Mesenchymal stem cell (in vitro differentiated cells and primary cell): ENCODE measurements around the gene NEUROD6.

ENCODE experiments used
- DNase-seq: peaks from one replicate; pipeline ENCODE4 v3.0.0-alpha.2; 2013
- H2AFZ ChIP-seq: one replicate; pipeline ENCODE4 v1.6.1; 2013; ENCODE audit warnings: low read depth, mild to moderate bottlenecking, control low read depth, inconsistent platforms, low read length, moderate library complexity
- H2AK5ac ChIP-seq: 2 replicates; pipeline ENCODE4 v1.6.1; 2013; ENCODE audit warnings: low read length, moderate library complexity, mild to moderate bottlenecking, inconsistent platforms; ENCODE audit not compliant: severe bottlenecking
- H2BK120ac ChIP-seq: one replicate; pipeline ENCODE4 v1.6.1; 2013; ENCODE audit warnings: low read depth, mild to moderate bottlenecking, inconsistent platforms, low read length, moderate library complexity
- H2BK12ac ChIP-seq, 2 experiments: one replicate each; pipeline ENCODE4 v1.6.1; 2013; ENCODE audit warnings: inconsistent platforms in 2 of 2, low read length in 2 of 2, mild to moderate bottlenecking in 2 of 2, moderate library complexity in 2 of 2, control low read depth in 1 of 2
- H2BK15ac ChIP-seq: one replicate; pipeline ENCODE4 v1.6.1; 2013; ENCODE audit warnings: mild to moderate bottlenecking, low read depth, inconsistent platforms; ENCODE audit not compliant: poor library complexity, severe bottlenecking
- H2BK5ac ChIP-seq: 2 replicates; pipeline ENCODE4 v1.6.1; 2013; ENCODE audit warnings: low read depth, mild to moderate bottlenecking, low read length, control low read depth, inconsistent platforms; ENCODE audit not compliant: poor library complexity, severe bottlenecking
- H3K14ac ChIP-seq, 2 experiments: one replicate each; pipeline ENCODE4 v1.6.1; 2013; ENCODE audit warnings: inconsistent platforms in 2 of 2, low read length in 2 of 2, control low read depth in 1 of 2, mild to moderate bottlenecking in 1 of 2, moderate library complexity in 1 of 2
- H3K18ac ChIP-seq, 2 experiments: one replicate each; pipeline ENCODE4 v1.6.1; 2013; ENCODE audit warnings: inconsistent platforms in 2 of 2, low read length in 2 of 2, control low read depth in 1 of 2, low read depth in 1 of 2, mild to moderate bottlenecking in 1 of 2
- H3K23ac ChIP-seq, 2 experiments: one replicate each; pipeline ENCODE4 v1.6.1; 2013; ENCODE audit warnings: inconsistent platforms in 2 of 2, low read length in 2 of 2, mild to moderate bottlenecking in 2 of 2, moderate library complexity in 2 of 2, control low read depth in 1 of 2
- H3K27ac ChIP-seq: 2 replicates; pipeline ENCODE4 v1.5.1; 2013; ENCODE audit warnings: mild to moderate bottlenecking, moderate library complexity, low read length, control low read depth, inconsistent platforms; ENCODE audit not compliant: poor library complexity, severe bottlenecking
- H3K27me3 ChIP-seq, 2 experiments: 2 replicates each; pipeline versions ENCODE4 v1.6.1 to v1.7.0; 2013; ENCODE audit warnings: low read length in 2 of 2, mild to moderate bottlenecking in 2 of 2, moderate library complexity in 2 of 2, control low read depth in 1 of 2, inconsistent platforms in 1 of 2; ENCODE audit not compliant: control insufficient read depth in 1 of 2, insufficient read depth in 1 of 2
- H3K36me3 ChIP-seq, 2 experiments: 2 replicates each; pipeline versions ENCODE4 v1.6.1 to v1.7.0; 2013; ENCODE audit warnings: low read length in 2 of 2, control low read depth in 1 of 2, inconsistent platforms in 1 of 2, low read depth in 1 of 2, mild to moderate bottlenecking in 1 of 2; ENCODE audit not compliant: insufficient read depth in 2 of 2, control insufficient read depth in 1 of 2
- H3K4ac ChIP-seq, 2 experiments: one replicate each; pipeline ENCODE4 v1.6.1; 2013; ENCODE audit warnings: inconsistent platforms in 2 of 2, low read length in 2 of 2, mild to moderate bottlenecking in 2 of 2, moderate library complexity in 2 of 2, control low read depth in 1 of 2, low read depth in 1 of 2
- H3K4me1 ChIP-seq: 2 replicates; pipeline ENCODE4 v1.6.1; 2013; ENCODE audit warnings: low read depth, low read length, control low read depth; ENCODE audit not compliant: control insufficient read depth, insufficient read depth
- H3K4me2 ChIP-seq: 2 replicates; pipeline ENCODE4 v1.6.1; 2013; ENCODE audit warnings: low read length, mild to moderate bottlenecking, inconsistent platforms; ENCODE audit not compliant: poor library complexity, severe bottlenecking
- H3K4me3 ChIP-seq, 2 experiments: 2 replicates each; pipeline versions ENCODE4 v1.5.1 to v1.7.0; 2013; ENCODE audit warnings: low read length in 2 of 2, mild to moderate bottlenecking in 2 of 2, control low read depth in 1 of 2, low read depth in 1 of 2; ENCODE audit not compliant: insufficient read depth in 1 of 2
- H3K79me1 ChIP-seq: replicated peaks from 2 replicates; pipeline ENCODE4 v1.6.1; 2013; ENCODE audit warnings: mild to moderate bottlenecking, control low read depth, low read length, inconsistent platforms; ENCODE audit not compliant: poor library complexity, severe bottlenecking
- H3K9ac ChIP-seq: 2 replicates; pipeline ENCODE4 v1.7.0; 2013; ENCODE audit warnings: mild to moderate bottlenecking, low read length, moderate library complexity
- H3K9me3 ChIP-seq: 2 replicates; pipeline ENCODE4 v1.7.0; 2013; ENCODE audit warnings: mild to moderate bottlenecking, low read length; ENCODE audit not compliant: control insufficient read depth
- H4K8ac ChIP-seq: one replicate; pipeline ENCODE4 v1.6.1; 2013; ENCODE audit warnings: inconsistent platforms, mild to moderate bottlenecking, low read length, moderate library complexity
- H4K91ac ChIP-seq: one replicate; pipeline ENCODE4 v1.6.1; 2013; ENCODE audit warnings: mild to moderate bottlenecking, low read length, inconsistent platforms
- WGBS: methylation state at CpG from one replicate; pipeline ENCODE4 v1.1.7; 2013; ENCODE audit warnings: mixed read lengths; 5-methylcytosine and 5-hydroxymethylcytosine counted together

Gene NEUROD6

GRCh38 chr7:31335161-31335856 is 5.2 kb downstream of the NEUROD6 start:
- Histone ChIP-seq H2BK15ac (no peak overlapping the region), H3K18ac (no peak overlapping the region), H3K9me3 (no peaks in the 10 kb centered on the region), H2BK12ac (no peak overlapping the region), H3K4ac (no peak overlapping the region), H3K23ac (no peak overlapping the region), H3K4me3 (no peak overlapping the region), H3K9ac (no peak overlapping the region), H3K27ac (no peak overlapping the region), H2BK120ac (no peak overlapping the region), H2BK5ac (no peak overlapping the region), H3K14ac (no peak overlapping the region), H3K36me3 (no peaks in the 10 kb centered on the region), H2AFZ (no peak overlapping the region), H4K8ac (no peak overlapping the region), H3K27me3 (peaks cover 35 to 57% of the 10 kb centered on the region in 2 experiments), H2AK5ac (no peak overlapping the region), H4K91ac (no peak overlapping the region), H3K4me1 (peaks cover 7% of the 10 kb centered on the region), H3K79me1 (no peaks in the 10 kb centered on the region), H3K4me2 (no peak overlapping the region)
- WGBS: 74% methylated on average over 16 of the region's 16 CpGs
- no peak for DNase-seq

- Histone ChIP-seq H3K79me1 (no peaks in the 10 kb centered on the region), H3K14ac (no peak overlapping the region), H3K4me2 (no peak overlapping the region), H4K8ac (no peak overlapping the region), H3K18ac (no peak overlapping the region), H2BK15ac (no peak overlapping the region), H2BK12ac (no peak overlapping the region), H3K27me3 (peaks cover 27 to 44% of the 10 kb centered on the region in 2 experiments), H3K4me1 (peaks cover 6% of the 10 kb centered on the region), H3K9ac (no peak overlapping the region), H3K36me3 (no peaks in the 10 kb centered on the region), H2BK120ac (no peak overlapping the region), H3K4me3 (no peak overlapping the region), H2AK5ac (no peak overlapping the region), H3K27ac (no peak overlapping the region), H4K91ac (no peak overlapping the region), H3K9me3 (no peaks in the 10 kb centered on the region), H2BK5ac (no peak overlapping the region), H2AFZ (no peak overlapping the region), H3K4ac (no peak overlapping the region), H3K23ac (no peak overlapping the region)
- WGBS: 94% methylated on average over 2 of the region's 2 CpGs
- no peak for DNase-seq
These were observed 7.2 kb downstream of the NEUROD6 start for GRCh38 chr7:31333291-31333690.

DNA sequence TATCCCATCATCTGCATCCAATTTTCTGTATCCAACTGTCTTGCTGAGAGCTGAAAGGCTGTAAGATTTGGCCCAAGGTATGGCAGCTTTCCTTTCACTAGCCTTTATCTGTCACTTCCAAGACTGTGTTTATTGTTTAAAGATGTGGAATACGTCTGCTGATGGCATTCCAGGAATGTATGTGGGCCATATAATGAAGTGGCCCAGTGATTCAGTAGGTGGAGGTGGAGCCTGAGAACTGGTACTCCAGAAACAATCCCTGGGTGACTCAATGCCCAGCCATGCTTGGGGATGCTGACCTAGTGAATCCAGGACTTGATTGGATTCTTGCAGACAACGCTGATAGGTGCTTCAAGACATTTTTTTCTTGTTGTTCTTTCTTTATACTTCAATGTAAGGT is 13.5 kb downstream of the NEUROD6 start:
- Histone ChIP-seq H3K14ac (no peak overlapping the region), H3K9me3 (no peaks in the 10 kb centered on the region)

GRCh38 chr7:31326416-31326815 is 14.1 kb downstream of the NEUROD6 start:
- DNase-seq: no peak

More for the DNA sequence above, 13.5 kb downstream of the NEUROD6 start:
- Histone ChIP-seq H4K91ac (no peak overlapping the region), H3K27me3 (peaks cover 0 to 7% of the 10 kb centered on the region in 2 experiments), H3K18ac (no peak overlapping the region), H3K4me2 (no peak overlapping the region), H2BK120ac (no peak overlapping the region), H3K9ac (no peak overlapping the region), H2BK12ac (no peak overlapping the region), H3K4ac (no peak overlapping the region), H3K36me3 (no peaks in the 10 kb centered on the region), H3K27ac (no peak overlapping the region), H3K23ac (no peak overlapping the region), H2BK5ac (no peak overlapping the region), H2AFZ (no peak overlapping the region), H3K4me3 (no peak overlapping the region), H4K8ac (no peak overlapping the region), H3K79me1 (no peaks in the 10 kb centered on the region), H2AK5ac (no peak overlapping the region), H2BK15ac (no peak overlapping the region), H3K4me1 (no peaks in the 10 kb centered on the region)
- 0% methylated on average over 1 of the region's 2 CpGs for WGBS
- DNase-seq: no peak

More at GRCh38 chr7:31326416-31326815, 14.1 kb downstream of the NEUROD6 start:
- no peak overlapping the region for H3K4me2 ChIP-seq
- H3K23ac ChIP-seq: no peak overlapping the region
- no peak overlapping the region for H2AK5ac ChIP-seq
- H3K18ac ChIP-seq: no peak overlapping the region
- no peaks in the 10 kb centered on the region for H3K79me1 ChIP-seq
- no peak overlapping the region for H2AFZ ChIP-seq
- H2BK15ac ChIP-seq: no peak overlapping the region
- no peak overlapping the region for H4K8ac ChIP-seq
- H3K27me3 ChIP-seq: peaks cover 0 to 7% of the 10 kb centered on the region in 2 experiments
- no peak overlapping the region for H2BK120ac ChIP-seq
- H3K27ac ChIP-seq: no peak overlapping the region
- no peak overlapping the region for H3K4me3 ChIP-seq
- no peak overlapping the region for H2BK5ac ChIP-seq
- no peak overlapping the region for H2BK12ac ChIP-seq
- no peak overlapping the region for H4K91ac ChIP-seq
- no peaks in the 10 kb centered on the region for H3K36me3 ChIP-seq
- H3K9ac ChIP-seq: no peak overlapping the region
- H3K14ac ChIP-seq: no peak overlapping the region
- H3K9me3 ChIP-seq: no peaks in the 10 kb centered on the region
- 64% methylated on average over 2 of the region's 2 CpGs for WGBS
- H3K4me1 ChIP-seq: no peaks in the 10 kb centered on the region
- no peak overlapping the region for H3K4ac ChIP-seq
